HEK293 (cell line): ENCODE data around the gene THRA.
A peak's percentile ranks its signal among the peaks of the same experiment; 100 is the strongest.

Experiments
- CTCF ChIA-PET: fragments of 350-600 bp; formaldehyde crosslinking; extraction: SDS; loops from one replicate; lab custom pipeline; 2021; ENCODE audit warnings: antibody characterized with exemption; lab: Yijun Ruan, JAX
- POLR2A ChIA-PET: fragments of 300-600 bp; formaldehyde crosslinking; extraction: SDS; loops from one replicate; lab custom pipeline; 2020; ENCODE audit warnings: antibody characterized with exemption, inconsistent platforms; lab: Yijun Ruan, JAX
- H3K27ac ChIP-seq: fragments of 200-500 bp; sonication (Bioruptor generic); 2 replicates; pipeline ENCODE4 v1.5.1; 2014; ENCODE audit warnings: low read depth, low read length, control low read depth, inconsistent platforms; ENCODE audit errors: extremely low read depth
- H3K36me3 ChIP-seq, 2 experiments: fragments of 200-500 bp in 1 of 2; sonication (Bioruptor generic) in 1 of 2; 1 replicate in 1 of 2; 2 replicates in 1 of 2; pipeline ENCODE4 v1.5.1; 2014 to 2017; ENCODE audit warnings: inconsistent platforms in 2 of 2, low read length in 2 of 2; ENCODE audit not compliant: control insufficient read depth in 2 of 2, insufficient read depth in 1 of 2
- H3K4me1 ChIP-seq: fragments of 200-500 bp; sonication (Bioruptor generic); 2 replicates; pipeline ENCODE4 v1.5.1; 2014; ENCODE audit warnings: mild to moderate bottlenecking, low read length, inconsistent platforms; ENCODE audit not compliant: control insufficient read depth, insufficient read depth
- H3K4me3 ChIP-seq: 2 replicates; pipeline ENCODE4 v1.5.1; 2011; ENCODE audit warnings: low read depth, mild to moderate bottlenecking, control low read depth, low read length, moderate library complexity
- H3K9me3 ChIP-seq: fragments of 200-500 bp; sonication (Bioruptor generic); 2 replicates; pipeline ENCODE4 v1.5.1; 2014; ENCODE audit warnings: low read depth, low read length, inconsistent platforms; ENCODE audit not compliant: control insufficient read depth, insufficient read depth
- ZFHX2 ChIP-seq: fragments of 450-650 bp; formaldehyde crosslinking; conservative IDR thresholded peaks from 2 replicates; pipeline ENCODE4 v1.5.1; 2016; ENCODE audit warnings: missing biosample characterization, missing genetic modification characterization
- ZNF114 ChIP-seq: fragments of 450-650 bp; formaldehyde crosslinking; IDR thresholded peaks from 2 replicates; pipeline ENCODE4 v1.5.0; 2017; ENCODE audit warnings: missing biosample characterization, missing genetic modification characterization
- ZNF121 ChIP-seq: fragments of 450-650 bp; formaldehyde crosslinking; IDR thresholded peaks from 2 replicates; pipeline ENCODE4 v1.5.1; 2016; ENCODE audit warnings: missing biosample characterization, missing genetic modification characterization
- ZNF354C ChIP-seq: fragments of 450-650 bp; formaldehyde crosslinking; IDR thresholded peaks from 2 replicates; pipeline ENCODE4 v1.5.1; 2016; ENCODE audit warnings: missing biosample characterization, missing genetic modification characterization, low read depth, borderline replicate concordance
- ZNF621 ChIP-seq: fragments of 450-650 bp; formaldehyde crosslinking; IDR thresholded peaks from 2 replicates; pipeline ENCODE4 v1.5.1; 2017; ENCODE audit warnings: missing biosample characterization, missing genetic modification characterization
- ZSCAN30 ChIP-seq: fragments of 450-650 bp; IDR thresholded peaks from 2 replicates; pipeline ENCODE4 v1.5.1; 2018; ENCODE audit warnings: missing biosample characterization, mild to moderate bottlenecking, missing genetic modification characterization, moderate library complexity
- TF ChIP-seq, protein P1 (sequence below): fragments of 450-650 bp; IDR thresholded peaks from 2 replicates; pipeline ENCODE4 v1.5.1; 2018; ENCODE audit warnings: missing biosample characterization, mild to moderate bottlenecking, missing genetic modification characterization
- TF ChIP-seq, protein P2 (sequence below): fragments of 450-650 bp; formaldehyde crosslinking; IDR thresholded peaks from 2 replicates; pipeline ENCODE4 v1.5.1; 2016; ENCODE audit warnings: missing biosample characterization, missing genetic modification characterization
- TF ChIP-seq, protein P3 (sequence below): fragments of 450-650 bp; formaldehyde crosslinking; IDR thresholded peaks from 2 replicates; pipeline ENCODE4; 2016; ENCODE audit warnings: missing biosample characterization, missing genetic modification characterization
- TF ChIP-seq, protein P4 (sequence below): fragments of 450-650 bp; formaldehyde crosslinking; IDR thresholded peaks from 2 replicates; pipeline ENCODE4 v1.5.1; 2016; ENCODE audit warnings: missing biosample characterization, missing genetic modification characterization
- TF ChIP-seq, protein P5 (sequence below): fragments of 450-650 bp; formaldehyde crosslinking; IDR thresholded peaks from 2 replicates; pipeline ENCODE4 v1.5.1; 2016; ENCODE audit warnings: missing biosample characterization, missing genetic modification characterization

The THRA gene

DNA sequence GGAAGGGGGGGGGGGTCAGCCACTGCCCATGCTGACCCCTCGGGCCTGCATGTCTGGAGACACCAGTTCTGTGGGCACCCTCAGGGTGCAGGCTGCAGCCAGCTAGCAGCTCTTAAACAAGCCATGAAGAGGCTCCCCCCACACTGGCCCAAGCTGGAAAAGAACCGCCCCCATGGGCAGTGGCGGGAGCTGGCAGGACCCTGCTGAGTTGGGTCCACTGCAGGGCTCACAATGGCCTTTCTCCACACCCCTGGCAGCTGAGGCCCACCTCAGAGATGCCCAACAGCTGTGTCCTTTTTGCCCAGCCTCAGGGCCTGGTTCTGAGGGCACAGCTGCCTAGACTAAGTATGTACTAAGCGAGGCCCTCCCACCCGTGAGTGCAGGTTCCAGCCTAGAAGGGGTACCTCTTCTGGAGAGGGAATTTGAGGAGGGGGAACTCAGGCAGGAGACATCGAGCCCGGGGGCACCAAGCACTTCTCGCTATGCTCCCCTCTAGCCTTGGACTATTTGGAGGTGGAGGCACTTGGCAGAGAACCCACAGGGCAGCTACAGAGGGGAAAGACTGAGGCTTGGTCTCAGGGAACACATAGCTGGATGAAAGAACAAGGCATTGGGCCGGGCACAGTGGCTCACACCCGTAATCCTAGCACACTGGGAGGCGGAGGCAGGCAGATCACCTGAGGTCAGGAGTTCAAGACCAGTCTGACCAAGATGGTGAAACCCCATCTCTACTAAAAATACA lies 3.2 kb downstream of the THRA start (continued):
- TF ChIP-seq ZFHX2 (tag by site-specific recombination) (no peak), ZSCAN30 (no peak), ZNF354C (no peak), ZNF114 (tag by site-specific recombination) (no peak)
- TF ChIP-seq, protein P1, sequence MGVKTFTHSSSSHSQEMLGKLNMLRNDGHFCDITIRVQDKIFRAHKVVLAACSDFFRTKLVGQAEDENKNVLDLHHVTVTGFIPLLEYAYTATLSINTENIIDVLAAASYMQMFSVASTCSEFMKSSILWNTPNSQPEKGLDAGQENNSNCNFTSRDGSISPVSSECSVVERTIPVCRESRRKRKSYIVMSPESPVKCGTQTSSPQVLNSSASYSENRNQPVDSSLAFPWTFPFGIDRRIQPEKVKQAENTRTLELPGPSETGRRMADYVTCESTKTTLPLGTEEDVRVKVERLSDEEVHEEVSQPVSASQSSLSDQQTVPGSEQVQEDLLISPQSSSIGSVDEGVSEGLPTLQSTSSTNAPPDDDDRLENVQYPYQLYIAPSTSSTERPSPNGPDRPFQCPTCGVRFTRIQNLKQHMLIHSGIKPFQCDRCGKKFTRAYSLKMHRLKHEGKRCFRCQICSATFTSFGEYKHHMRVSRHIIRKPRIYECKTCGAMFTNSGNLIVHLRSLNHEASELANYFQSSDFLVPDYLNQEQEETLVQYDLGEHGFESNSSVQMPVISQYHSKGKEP (tag by site-specific recombination): no peak
- TF ChIP-seq, protein P2, sequence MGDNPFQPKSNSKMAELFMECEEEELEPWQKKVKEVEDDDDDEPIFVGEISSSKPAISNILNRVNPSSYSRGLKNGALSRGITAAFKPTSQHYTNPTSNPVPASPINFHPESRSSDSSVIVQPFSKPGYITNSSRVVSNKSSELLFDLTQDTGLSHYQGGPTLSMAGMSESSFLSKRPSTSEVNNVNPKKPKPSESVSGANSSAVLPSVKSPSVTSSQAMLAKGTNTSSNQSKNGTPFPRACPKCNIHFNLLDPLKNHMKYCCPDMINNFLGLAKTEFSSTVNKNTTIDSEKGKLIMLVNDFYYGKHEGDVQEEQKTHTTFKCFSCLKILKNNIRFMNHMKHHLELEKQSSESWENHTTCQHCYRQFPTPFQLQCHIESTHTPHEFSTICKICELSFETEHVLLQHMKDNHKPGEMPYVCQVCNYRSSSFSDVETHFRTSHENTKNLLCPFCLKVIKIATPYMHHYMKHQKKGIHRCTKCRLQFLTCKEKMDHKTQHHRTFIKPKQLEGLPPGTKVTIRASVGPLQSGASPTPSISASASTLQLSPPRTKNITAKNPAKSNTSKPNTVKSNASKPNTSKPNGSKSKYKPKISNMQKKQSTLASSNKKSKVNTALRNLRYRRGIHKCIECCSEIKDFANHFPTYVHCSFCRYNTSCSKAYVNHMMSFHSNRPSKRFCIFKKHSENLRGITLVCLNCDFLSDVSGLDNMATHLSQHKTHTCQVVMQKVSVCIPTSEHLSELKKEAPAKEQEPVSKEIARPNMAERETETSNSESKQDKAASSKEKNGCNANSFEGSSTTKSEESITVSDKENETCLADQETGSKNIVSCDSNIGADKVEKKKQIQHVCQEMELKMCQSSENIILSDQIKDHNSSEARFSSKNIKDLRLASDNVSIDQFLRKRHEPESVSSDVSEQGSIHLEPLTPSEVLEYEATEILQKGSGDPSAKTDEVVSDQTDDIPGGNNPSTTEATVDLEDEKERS (tag by site-specific recombination): no peak
- TF ChIP-seq, protein P3, sequence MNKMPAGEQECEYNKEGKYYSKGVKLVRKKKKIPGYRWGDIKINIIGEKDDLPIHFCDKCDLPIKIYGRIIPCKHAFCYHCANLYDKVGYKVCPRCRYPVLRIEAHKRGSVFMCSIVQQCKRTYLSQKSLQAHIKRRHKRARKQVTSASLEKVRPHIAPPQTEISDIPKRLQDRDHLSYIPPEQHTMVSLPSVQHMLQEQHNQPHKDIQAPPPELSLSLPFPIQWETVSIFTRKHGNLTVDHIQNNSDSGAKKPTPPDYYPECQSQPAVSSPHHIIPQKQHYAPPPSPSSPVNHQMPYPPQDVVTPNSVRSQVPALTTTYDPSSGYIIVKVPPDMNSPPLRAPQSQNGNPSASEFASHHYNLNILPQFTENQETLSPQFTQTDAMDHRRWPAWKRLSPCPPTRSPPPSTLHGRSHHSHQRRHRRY (tag by site-specific recombination): no peak

DNA sequence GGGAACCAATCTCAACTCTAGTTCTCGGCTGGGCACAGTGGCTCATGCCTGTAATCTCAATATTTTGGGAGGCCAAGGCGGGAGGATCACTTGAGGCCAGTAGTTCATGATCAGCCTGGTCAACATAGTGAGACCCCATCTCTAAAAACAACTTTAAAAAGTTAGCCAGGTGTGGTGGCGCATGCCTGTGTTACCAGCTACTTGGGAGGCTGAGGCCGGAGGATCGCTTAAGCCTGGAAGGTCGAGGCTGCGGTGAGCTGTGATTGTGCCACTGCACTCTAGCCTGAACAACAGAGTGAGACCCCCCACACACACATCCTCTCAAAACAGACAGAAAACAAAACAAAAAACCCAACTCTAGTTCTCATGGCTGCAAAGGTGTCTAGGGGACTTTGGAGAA lies 4.9 kb downstream of the THRA start:
- no peak overlapping the region for H3K27ac ChIP-seq
- H3K36me3 ChIP-seq: no peaks in the 10 kb centered on the region
- no peak overlapping the region for H3K4me3 ChIP-seq
- POLR2A ChIA-PET: interaction anchor here (0.6 to 3.1 kb wide), 2 partner anchors 33 to 192 kb away, joined by 5 to 11 read pairs; partner anchors contain the start of gene NR1D1
- CTCF ChIA-PET: interaction anchor here (1.3 to 10.6 kb wide), 4 partner anchors 7 to 45 kb away, joined by 3 to 166 read pairs (median 6); no protein-coding TSS in a partner anchor
- H3K4me1 ChIP-seq: peaks cover 52% of the 10 kb centered on the region
- TF ChIP-seq ZNF121 (peak; percentile 87), ZNF621 (tag by site-specific recombination) (no peak)
- H3K9me3 ChIP-seq: no peaks in the 10 kb centered on the region

DNA sequence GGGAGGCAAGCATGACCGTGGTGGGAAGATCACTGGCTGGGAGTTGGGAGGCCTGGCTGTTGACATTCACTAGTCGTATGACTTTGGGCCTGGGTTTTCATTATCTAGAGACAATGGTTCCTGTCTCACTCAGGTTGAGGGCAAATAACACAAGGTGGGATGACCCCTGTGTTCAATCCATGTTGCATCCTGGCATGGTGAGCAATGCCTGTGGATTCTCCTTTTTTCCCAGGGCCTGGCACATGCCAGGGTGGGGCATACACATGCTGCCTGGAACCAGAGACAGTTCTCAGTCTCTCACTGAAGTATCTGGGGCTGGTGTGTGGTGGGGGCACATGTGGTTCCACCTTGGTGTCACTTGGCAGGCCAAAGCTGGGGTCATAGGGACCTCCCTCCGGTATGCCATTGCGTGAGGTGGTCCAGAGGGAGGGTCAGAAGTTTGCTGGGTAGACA lies 5.4 kb downstream of the THRA start:
- H3K27ac ChIP-seq: no peak overlapping the region
- no peaks in the 10 kb centered on the region for H3K9me3 ChIP-seq
- TF ChIP-seq, protein P4, sequence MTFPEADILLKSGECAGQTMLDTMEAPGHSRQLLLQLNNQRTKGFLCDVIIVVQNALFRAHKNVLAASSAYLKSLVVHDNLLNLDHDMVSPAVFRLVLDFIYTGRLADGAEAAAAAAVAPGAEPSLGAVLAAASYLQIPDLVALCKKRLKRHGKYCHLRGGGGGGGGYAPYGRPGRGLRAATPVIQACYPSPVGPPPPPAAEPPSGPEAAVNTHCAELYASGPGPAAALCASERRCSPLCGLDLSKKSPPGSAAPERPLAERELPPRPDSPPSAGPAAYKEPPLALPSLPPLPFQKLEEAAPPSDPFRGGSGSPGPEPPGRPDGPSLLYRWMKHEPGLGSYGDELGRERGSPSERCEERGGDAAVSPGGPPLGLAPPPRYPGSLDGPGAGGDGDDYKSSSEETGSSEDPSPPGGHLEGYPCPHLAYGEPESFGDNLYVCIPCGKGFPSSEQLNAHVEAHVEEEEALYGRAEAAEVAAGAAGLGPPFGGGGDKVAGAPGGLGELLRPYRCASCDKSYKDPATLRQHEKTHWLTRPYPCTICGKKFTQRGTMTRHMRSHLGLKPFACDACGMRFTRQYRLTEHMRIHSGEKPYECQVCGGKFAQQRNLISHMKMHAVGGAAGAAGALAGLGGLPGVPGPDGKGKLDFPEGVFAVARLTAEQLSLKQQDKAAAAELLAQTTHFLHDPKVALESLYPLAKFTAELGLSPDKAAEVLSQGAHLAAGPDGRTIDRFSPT: peak; percentile 69
- TF ChIP-seq, protein P5, sequence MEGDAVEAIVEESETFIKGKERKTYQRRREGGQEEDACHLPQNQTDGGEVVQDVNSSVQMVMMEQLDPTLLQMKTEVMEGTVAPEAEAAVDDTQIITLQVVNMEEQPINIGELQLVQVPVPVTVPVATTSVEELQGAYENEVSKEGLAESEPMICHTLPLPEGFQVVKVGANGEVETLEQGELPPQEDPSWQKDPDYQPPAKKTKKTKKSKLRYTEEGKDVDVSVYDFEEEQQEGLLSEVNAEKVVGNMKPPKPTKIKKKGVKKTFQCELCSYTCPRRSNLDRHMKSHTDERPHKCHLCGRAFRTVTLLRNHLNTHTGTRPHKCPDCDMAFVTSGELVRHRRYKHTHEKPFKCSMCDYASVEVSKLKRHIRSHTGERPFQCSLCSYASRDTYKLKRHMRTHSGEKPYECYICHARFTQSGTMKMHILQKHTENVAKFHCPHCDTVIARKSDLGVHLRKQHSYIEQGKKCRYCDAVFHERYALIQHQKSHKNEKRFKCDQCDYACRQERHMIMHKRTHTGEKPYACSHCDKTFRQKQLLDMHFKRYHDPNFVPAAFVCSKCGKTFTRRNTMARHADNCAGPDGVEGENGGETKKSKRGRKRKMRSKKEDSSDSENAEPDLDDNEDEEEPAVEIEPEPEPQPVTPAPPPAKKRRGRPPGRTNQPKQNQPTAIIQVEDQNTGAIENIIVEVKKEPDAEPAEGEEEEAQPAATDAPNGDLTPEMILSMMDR: no peak
- ChIA-PET CTCF (interaction anchor here (0.6 to 6.0 kb wide), 3 partner anchors 41 to 55 kb away, joined by 3 to 43 read pairs (median 7); no protein-coding TSS in a partner anchor), POLR2A (interaction anchor here (0.6 kb wide), 1 partner anchor 192 kb away, joined by 5 read pairs; no protein-coding TSS in a partner anchor)
- no peak overlapping the region for H3K4me3 ChIP-seq
- H3K36me3 ChIP-seq: no peaks in the 10 kb centered on the region
- H3K4me1 ChIP-seq: peaks cover 54% of the 10 kb centered on the region
